Stimulated activated naive CD4-positive, alpha-beta T cell treated with Interleukin-2 at 50 U/mL for 16 hours (primary cell): ENCODE results near the gene CDK12.

Source experiments
- DNase-seq: peaks from one replicate; lab custom pipeline; 2025; lab: John Stamatoyannopoulos, UW

Gene CDK12

DNA sequence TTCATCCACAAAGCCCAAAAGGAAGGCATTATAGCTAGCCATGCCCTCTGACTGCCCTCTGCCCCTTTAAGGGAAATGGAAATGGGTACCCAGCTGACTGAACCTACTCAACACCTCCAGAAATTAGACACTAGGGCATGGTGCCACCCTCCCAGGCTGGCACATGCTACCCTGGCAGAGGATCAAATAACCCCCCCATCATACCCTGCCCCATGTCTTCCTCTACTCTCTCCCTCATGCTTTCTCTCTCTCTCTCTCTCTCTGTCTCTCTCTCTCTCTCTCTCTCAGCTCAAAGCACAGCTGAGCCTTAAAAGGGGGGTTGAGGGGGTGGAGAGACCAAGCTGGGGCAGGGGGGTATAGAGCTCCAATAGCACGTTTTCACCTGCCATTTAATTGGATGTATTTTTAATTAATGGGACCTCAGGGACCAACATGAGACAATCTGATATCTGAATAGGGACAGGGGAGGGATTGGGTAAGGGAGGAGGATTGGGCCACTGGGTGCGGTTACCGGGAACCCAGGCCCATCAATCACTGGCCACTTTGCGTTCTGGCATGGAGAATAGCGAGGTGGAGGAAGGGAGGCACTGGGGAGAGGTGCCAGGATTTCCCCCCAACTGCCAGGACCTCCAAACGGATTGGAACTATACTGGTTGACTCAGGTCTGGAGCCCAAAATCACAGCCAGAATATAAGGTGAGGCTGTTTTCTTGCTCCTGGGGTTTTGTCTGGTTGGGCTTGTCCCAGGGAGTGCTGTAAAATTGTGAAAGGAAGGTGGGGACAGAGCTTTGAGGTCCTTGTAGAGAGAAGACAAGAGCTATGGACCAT, 88.7 kb downstream of the CDK12 start:
- DNase-seq, result no peak

GRCh38 chr17:39551879-39552278, 90.6 kb downstream of the CDK12 start:
- no peak for DNase-seq

GRCh38 chr17:39553341-39553945, 92.2 kb downstream of the CDK12 start:
- no peak for DNase-seq

- no peak for DNase-seq
Observed at GRCh38 chr17:39555368-39555767, 94.1 kb downstream of the CDK12 start.

- no peak for DNase-seq
Observed at GRCh38 chr17:39556423-39556822, 95.1 kb downstream of the CDK12 start.

DNA sequence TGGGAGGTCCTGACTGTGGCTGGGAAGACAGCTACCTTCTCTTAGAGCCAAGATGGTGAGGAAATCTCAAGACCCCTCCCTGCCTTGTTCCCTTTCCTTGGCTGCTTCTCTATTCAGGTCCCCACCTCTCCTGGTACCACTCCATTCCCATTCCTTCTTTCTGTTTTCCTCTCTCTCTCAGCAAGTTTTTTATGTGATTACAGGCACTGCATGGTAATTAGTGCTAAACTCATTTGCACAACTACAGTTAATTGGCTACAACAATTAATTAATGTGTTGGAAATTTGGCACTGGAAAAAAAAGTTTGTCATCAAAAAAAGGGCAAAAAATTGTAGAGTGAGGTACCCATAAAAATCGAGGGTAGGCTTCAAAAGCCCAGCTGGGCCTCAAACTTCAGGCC, 101.1 kb downstream of the CDK12 start:
- DNase-seq, result no peak

DNA sequence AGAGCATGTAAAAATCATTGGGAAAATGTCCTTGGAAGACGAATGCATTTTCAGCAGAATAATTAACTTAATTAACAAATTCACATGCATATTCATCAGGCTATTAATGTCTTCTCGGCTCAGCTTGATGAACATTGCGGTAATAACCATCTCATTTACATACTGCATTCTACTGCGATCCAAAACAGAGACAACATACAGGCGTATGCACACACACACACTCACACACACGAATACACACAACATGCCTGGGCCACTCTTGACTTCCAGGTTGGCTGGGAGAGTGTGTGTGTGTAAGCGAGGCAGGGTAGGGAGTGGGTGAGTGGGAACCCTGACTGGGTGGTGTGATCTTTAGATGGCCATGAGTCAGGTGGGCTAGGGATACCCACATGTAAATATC, 101.7 kb downstream of the CDK12 start:
- DNase-seq, result no peak

GRCh38 chr17:39563476-39563875, 102.2 kb downstream of the CDK12 start:
- DNase-seq, result no peak

DNA sequence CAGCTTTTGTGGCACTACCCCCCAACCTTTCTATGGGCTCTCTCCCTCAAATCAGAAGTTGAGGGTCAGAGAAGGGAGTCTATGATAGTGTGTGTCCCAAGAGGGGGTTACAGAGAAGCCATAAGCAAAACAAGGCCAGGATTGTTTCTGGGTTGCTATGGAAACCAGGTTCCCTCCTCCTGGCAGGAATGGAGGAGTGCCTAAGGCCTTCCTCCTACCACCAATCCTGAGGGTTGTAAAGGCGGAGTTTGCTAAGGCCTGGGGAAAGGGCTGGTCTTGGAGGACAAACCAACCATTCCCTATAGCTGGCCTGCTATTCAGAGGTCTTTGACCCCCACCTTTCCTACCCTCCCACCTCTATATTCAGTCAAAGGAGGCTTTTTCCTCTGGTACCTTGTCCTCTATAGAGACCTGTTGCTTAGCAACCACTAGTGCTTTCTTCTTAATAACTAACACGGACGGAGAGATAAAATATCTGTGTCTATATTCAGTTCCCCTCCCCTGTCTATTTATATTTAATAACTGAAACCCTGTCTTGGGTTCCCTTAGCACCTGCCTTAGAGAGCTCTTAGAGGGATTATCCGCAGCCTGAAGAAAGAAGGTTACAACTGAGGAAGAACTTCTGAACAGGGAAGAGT, 103.0 kb downstream of the CDK12 start:
- no peak for DNase-seq

GRCh38 chr17:39566094-39566850, 105.0 kb downstream of the CDK12 start:
- DNase-seq, result no peak

DNA sequence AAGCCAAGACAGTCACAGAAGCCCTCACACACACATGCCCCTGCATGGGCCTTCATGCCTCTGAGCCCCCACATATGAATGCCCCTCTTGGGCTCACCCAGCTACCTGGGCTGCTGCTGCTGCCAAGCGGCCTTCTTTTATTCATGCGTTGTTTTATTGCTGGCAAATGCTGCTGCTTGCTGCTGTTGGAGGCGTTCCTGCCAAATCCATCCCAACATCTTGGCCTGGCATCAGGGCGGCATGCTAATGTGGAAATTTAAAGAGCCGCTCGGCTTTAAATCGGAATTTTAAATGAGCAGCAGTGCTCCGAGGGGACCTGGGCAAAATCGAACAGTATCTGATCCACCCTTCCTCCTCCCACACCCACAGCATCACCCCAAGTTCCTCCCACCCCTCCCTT, 107.4 kb downstream of the CDK12 start:
- DNase-seq, result no peak

DNA sequence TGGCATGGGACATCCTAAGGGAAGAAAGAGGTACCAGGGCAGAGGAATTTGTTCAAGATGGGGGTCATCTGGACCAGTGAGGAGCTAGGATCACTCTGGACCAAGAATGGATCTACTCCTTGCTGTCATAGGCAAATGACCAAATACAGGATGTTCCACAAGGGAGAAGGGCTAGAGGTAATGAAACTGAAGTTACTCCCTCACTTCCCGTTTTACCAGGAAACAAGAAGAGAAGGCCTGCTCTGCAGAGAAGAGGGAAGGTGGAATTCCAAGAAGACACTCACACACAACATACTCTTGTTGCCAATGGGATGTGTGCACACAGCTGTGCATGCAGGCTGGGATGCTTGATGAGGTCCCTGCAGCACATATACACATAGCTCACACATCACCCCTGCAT, 107.8 kb downstream of the CDK12 start:
- DNase-seq, result no peak

- no peak for DNase-seq
Observed at GRCh38 chr17:39572121-39572520, 110.8 kb downstream of the CDK12 start.

- DNase-seq, result no peak
Observed at GRCh38 chr17:39573447-39574298, 112.4 kb downstream of the CDK12 start.

GRCh38 chr17:39576187-39576586, 114.9 kb downstream of the CDK12 start:
- no peak for DNase-seq

- no peak for DNase-seq
Observed at GRCh38 chr17:39578272-39578671, 117.0 kb downstream of the CDK12 start.

- no peak for DNase-seq
Observed at GRCh38 chr17:39579318-39580081, 118.2 kb downstream of the CDK12 start.

GRCh38 chr17:39580082-39580468, 118.8 kb downstream of the CDK12 start:
- DNase-seq, result no peak

- no peak for DNase-seq
Observed at GRCh38 chr17:39581071-39581758, 119.9 kb downstream of the CDK12 start.

- DNase-seq, result no peak
Observed at GRCh38 chr17:39581759-39582085, 120.4 kb downstream of the CDK12 start.
